Ovary (tissue), 9 donors: ENCODE data around the gene PGM2. TPM values are rescaled to one million over a fixed set of nuclear protein-coding genes. Genes with fewer than 3 reads are reported as not detected.
"Not testable (repeated sequence)": the region's sequence is repeated elsewhere in the genome, so short reads cannot be mapped to it uniquely, and the experiment has no call there.

Experiments used
- DNase-seq, 5 donors: peaks; one replicate each; pipeline ENCODE4 v3.0.0-alpha.2; 2019 to 2020
- H3K27ac ChIP-seq, 2 donors: fragments of 200-600 bp; one replicate each; pipeline versions ENCODE4 v1.5.1 to v1.8.0; 2019 to 2022
- H3K27me3 ChIP-seq: fragments of 200-600 bp; one replicate; pipeline ENCODE4 v1.8.0; 2022
- H3K36me3 ChIP-seq: fragments of 200-600 bp; sonication (generic); one replicate; pipeline ENCODE4 v1.5.1; 2019
- H3K4me1 ChIP-seq: one replicate; pipeline ENCODE4 v1.8.1; 2013; ENCODE audit warnings: mild to moderate bottlenecking, moderate library complexity; ENCODE audit not compliant: insufficient read depth
- H3K4me3 ChIP-seq: fragments of 200-600 bp; sonication (generic); one replicate; pipeline ENCODE4 v1.5.1; 2017
- H3K9me3 ChIP-seq, 2 donors: fragments of 200-600 bp in 1 of 2; sonication (generic) in 1 of 2; one replicate each; pipeline versions ENCODE4 v1.5.1 to v1.8.1; 2013 to 2019; ENCODE audit warnings: mild to moderate bottlenecking in 1 of 2, moderate library complexity in 1 of 2
- CTCF ChIP-seq, 3 donors: fragments of 450-650 bp in 2 of 3; fragments of 200-600 bp in 1 of 3; IDR thresholded peaks; one replicate each; pipeline versions ENCODE4 v1.5.1 to v1.8.0; 2016 to 2022; ENCODE audit warnings: antibody characterized with exemption in 3 of 3, mild to moderate bottlenecking in 1 of 3
- EP300 ChIP-seq: sonication (generic); formaldehyde crosslinking; IDR thresholded peaks from one replicate; pipeline ENCODE4 v1.6.1; 2017; ENCODE audit warnings: antibody characterized with exemption
- POLR2A ChIP-seq: fragments of 450-650 bp; IDR thresholded peaks from one replicate; pipeline ENCODE4 v1.6.1; 2017; ENCODE audit warnings: antibody characterized with exemption, mild to moderate bottlenecking, moderate library complexity
- WGBS, 3 donors: extraction: QIAGEN DNeasy Blood & Tissue Kit in 1 of 3; methylation state at CpG; one replicate each; pipeline versions ENCODE4 v1.1.5 to v1.1.7; 2013 to 2017; 5-methylcytosine and 5-hydroxymethylcytosine counted together
- intact Hi-C, 4 donors: fragments of 100-400 bp; cut with DNase I; formaldehyde crosslinking; loops; one replicate each; pipeline versions ENCODE4 v1.11.0 to v1.15.1; 2022 to 2023
- polyA plus RNA-seq, 2 donors: library from polyadenylated mRNA; stranded (reverse); fragments of 200-250 nt in 1 of 2; fragments of 350-450 nt in 1 of 2; fragmentation: Illumina TruSeq in 1 of 2; extraction: RNeasy Lipid Tissue Mini Kit (QIAGEN cat#74804) in 1 of 2; gene quantifications; one replicate each; pipeline ENCODE4 v1.2.3, GENCODE V29; 2013 to 2014
- total RNA-seq, 7 donors: library from RNA; depleted of rRNA in 2 of 7; stranded (reverse); fragments of >200 nt in 2 of 7; fragmentation: NEBNext Ultra II Directional in 3 of 7; extraction: Animal tissue kit (Norgen Biotek cat#: 25700) in 3 of 7; gene quantifications; one replicate each; pipeline versions ENCODE4 v1.1.0 to v1.2.4, GENCODE V29; 2016 to 2023
- donor health status: DM: no; HTN: no; CAD: no; lungs with moderate emphysema.
- donor health status: DM: no; HTN: no; CAD: no.
- donor health status: Bipolar disorder and iron deficiency.
- donor health status: DM: yes; HTN: yes; CAD: no.
- donor health status: DM: no; HTN: no; CAD: no.
- donor health status: DM: yes; HTN: yes; CAD: no.

Gene PGM2
- total and polyA plus RNA-seq, 9 donors: 11.0 to 31.2 (median 22.2) TPM

DNA sequence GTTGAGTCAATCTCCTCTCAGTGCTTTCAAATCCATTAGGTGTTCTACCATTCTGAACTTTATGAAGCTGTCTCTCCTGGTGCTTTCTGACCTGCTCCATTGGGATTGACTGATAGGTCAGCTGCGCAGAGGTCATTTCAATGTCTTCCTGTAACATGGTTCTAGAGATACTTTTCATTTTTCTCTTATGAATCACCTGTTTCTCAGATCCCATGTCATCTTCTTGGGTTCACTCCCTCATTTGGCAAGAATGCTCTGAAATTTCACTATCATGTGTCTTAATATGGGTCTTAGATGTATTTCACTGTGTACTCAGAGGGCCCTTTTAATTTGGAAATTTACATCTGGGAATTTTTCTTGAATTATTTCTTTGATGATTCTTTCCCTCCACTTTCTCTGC is 13.8 kb upstream of the PGM2 start:
- no peak overlapping the region for H3K4me3 ChIP-seq
- no peaks in the 10 kb centered on the region for H3K27me3 ChIP-seq
- WGBS, 3 donors: 89 to 97% (median 97%) methylated on average over 1 of the region's 1 CpG
- intact Hi-C loops: loop anchor here in 1 of 4 donors (10.0 kb wide), 1 partner anchor 222 kb away; no protein-coding TSS in a partner anchor
- no peaks in the 10 kb centered on the region for H3K4me1 ChIP-seq
- no peak for DNase-seq
- no peaks in the 10 kb centered on the region for H3K9me3 ChIP-seq
- no peak overlapping the region for H3K27ac ChIP-seq
- no peaks in the 10 kb centered on the region for H3K36me3 ChIP-seq
- TF ChIP-seq EP300: no peak

DNA sequence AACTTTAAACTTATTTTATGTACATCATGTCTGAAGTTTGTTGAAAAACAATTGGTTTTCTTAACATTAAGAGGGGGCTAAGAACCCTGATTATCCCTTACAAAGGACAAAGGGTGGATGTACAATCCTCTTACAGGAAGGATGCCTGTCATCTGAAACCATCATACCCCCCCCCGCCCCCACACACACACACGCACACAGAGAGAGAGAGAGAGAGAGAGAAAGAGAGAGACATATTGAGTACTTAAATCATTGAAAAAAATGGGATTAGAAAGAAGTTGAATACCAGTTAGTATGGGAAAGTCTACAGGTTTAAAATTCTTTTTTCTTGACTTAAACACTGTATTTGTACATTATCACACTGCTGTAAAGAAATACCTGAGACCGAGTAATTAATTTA is 10.9 kb upstream of the PGM2 start:
- WGBS, 3 donors: 53 to 74% (median 58%) methylated on average over 3 of the region's 3 CpGs
- H3K9me3 ChIP-seq: no peaks in the 10 kb centered on the region
- H3K27me3 ChIP-seq: no peaks in the 10 kb centered on the region
- no peak for TF ChIP-seq CTCF (IDR thresholded peaks at IDR 0.05)
- TF ChIP-seq EP300: no peak
- TF ChIP-seq POLR2A: no peak
- intact Hi-C loops: loop anchor here in 1 of 4 donors (10.0 kb wide), 1 partner anchor 219 kb away; no protein-coding TSS in a partner anchor
- no peak overlapping the region for H3K27ac ChIP-seq
- no peak overlapping the region for H3K4me3 ChIP-seq
- H3K36me3 ChIP-seq: no peaks in the 10 kb centered on the region
- no peaks in the 10 kb centered on the region for H3K4me1 ChIP-seq
- DNase-seq: no peak

- TF ChIP-seq CTCF (IDR thresholded peaks at IDR 0.05): no peak
- no peak overlapping the region for H3K4me3 ChIP-seq
- H3K36me3 ChIP-seq: no peaks in the 10 kb centered on the region
- no peak for DNase-seq
- no peaks in the 10 kb centered on the region for H3K4me1 ChIP-seq
- no peaks in the 10 kb centered on the region for H3K9me3 ChIP-seq
- H3K27me3 ChIP-seq: no peaks in the 10 kb centered on the region
- no peak overlapping the region for H3K27ac ChIP-seq
- WGBS, 3 donors: 49 to 63% (median 49%) methylated on average over 2 of the region's 2 CpGs
- intact Hi-C loops: loop anchor here in 1 of 4 donors (10.0 kb wide), 1 partner anchor 219 kb away; no protein-coding TSS in a partner anchor
Observed at GRCh38 chr4:37816006-37816405, 10.5 kb upstream of the PGM2 start.

DNA sequence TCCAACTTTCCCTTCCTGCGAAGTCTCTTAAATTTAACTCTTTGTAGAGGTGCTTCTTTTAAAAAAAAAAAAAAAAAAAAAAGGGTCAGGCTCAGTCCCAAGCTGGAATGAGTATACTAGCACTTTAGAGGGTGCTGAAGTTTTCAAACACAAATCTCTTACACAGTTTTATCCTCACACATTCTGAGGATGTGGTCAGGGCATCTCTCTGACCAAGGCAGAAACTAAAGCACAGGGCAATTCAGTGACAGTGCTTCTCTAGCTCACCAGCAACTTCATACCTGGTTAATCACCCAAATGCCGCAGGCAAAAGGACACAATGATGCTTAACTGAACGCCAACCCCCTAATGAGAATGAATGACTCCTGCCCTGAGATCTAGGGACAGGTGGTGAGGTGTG is 9.8 kb upstream of the PGM2 start:
- no peak overlapping the region for H3K27ac ChIP-seq
- DNase-seq: no peak
- no peaks in the 10 kb centered on the region for H3K36me3 ChIP-seq
- no peaks in the 10 kb centered on the region for H3K4me1 ChIP-seq
- no peaks in the 10 kb centered on the region for H3K9me3 ChIP-seq
- intact Hi-C loops: loop anchor here in 1 of 4 donors (10.0 kb wide), 1 partner anchor 218 kb away; no protein-coding TSS in a partner anchor
- H3K4me3 ChIP-seq: no peak overlapping the region
- H3K27me3 ChIP-seq: no peaks in the 10 kb centered on the region
- TF ChIP-seq POLR2A (no peak), EP300 (no peak), CTCF (IDR thresholded peaks at IDR 0.05) (no peak)
- WGBS, 3 donors: 58 to 72% (median 62%) methylated on average over 3 of the region's 3 CpGs

DNA sequence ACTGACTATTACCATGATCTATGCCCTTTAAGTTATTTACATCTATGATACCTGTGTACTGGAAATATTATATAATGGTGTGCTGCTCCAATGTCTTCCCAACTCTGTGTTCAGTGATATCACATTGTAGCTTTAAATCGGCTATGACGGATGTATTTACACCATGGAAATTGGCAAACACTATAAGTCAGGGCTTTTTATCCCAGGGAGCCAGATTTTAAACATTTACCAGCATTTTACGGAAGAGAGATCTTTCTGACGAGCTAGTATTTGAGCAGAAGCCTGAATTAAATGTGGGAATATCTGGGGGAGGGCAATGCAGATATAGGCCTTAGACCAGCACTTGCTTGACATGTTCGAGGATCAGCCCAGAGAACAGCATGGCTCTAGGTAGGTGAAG is 7.7 kb upstream of the PGM2 start:
- H3K27me3 ChIP-seq: no peaks in the 10 kb centered on the region
- H3K27ac ChIP-seq: no peak overlapping the region
- TF ChIP-seq CTCF (IDR thresholded peaks at IDR 0.05): no peak
- no peak for TF ChIP-seq EP300
- no peak for TF ChIP-seq POLR2A
- no peaks in the 10 kb centered on the region for H3K9me3 ChIP-seq
- H3K36me3 ChIP-seq: no peaks in the 10 kb centered on the region
- no peak overlapping the region for H3K4me3 ChIP-seq
- intact Hi-C loops: loop anchor here in 1 of 4 donors (10.0 kb wide), 1 partner anchor 216 kb away; no protein-coding TSS in a partner anchor
- DNase-seq: no peak
- 90 to 94% (median 93%) methylated on average over 5 of the region's 5 CpGs for WGBS, 3 donors
- H3K4me1 ChIP-seq: no peaks in the 10 kb centered on the region

- H3K36me3 ChIP-seq, H3K27me3 ChIP-seq, H3K4me1 ChIP-seq, DNase-seq, H3K9me3 ChIP-seq, H3K27ac ChIP-seq, H3K4me3 ChIP-seq: not testable (repeated sequence)
- intact Hi-C loops: loop anchor here in 2 of 4 donors (10.0 kb wide), 2 partner anchors 74 to 154 kb away; partner anchors contain the start of gene TBC1D1 (in 1 of the 2)
- 93 to 98% (median 96%) methylated on average over 18 to 21 of the region's 28 CpGs for WGBS, 3 donors
Observed at GRCh38 chr4:37820458-37820857, 6.0 kb upstream of the PGM2 start.
